Right atrium auricular region (tissue), 2 donors: ENCODE measurements around the gene CACNA2D3. TPM values are rescaled to one million over a fixed set of nuclear protein-coding genes. Genes with fewer than 3 reads are reported as not detected.
"Not testable (repeated sequence)": the region's sequence is repeated elsewhere in the genome, so short reads cannot be mapped to it uniquely, and the experiment has no call there.

Experiments
- DNase-seq: peaks from one replicate; pipeline ENCODE4 v3.0.0-alpha.2; 2019; ENCODE audit warnings: low spot score
- H3K27ac ChIP-seq, 2 donors: fragments of 200-600 bp; sonication (generic); 1 replicate in 1 of 2; 2 replicates in 1 of 2; pipeline ENCODE4 v1.5.1; 2016 to 2019
- H3K27me3 ChIP-seq, 2 donors: fragments of 200-600 bp; sonication (generic); one replicate each; pipeline versions ENCODE4 v1.5.1 to v1.6.0; 2017 to 2019
- H3K36me3 ChIP-seq: fragments of 200-600 bp; sonication (generic); one replicate; pipeline ENCODE4 v1.5.1; 2016
- H3K4me1 ChIP-seq, 2 donors: fragments of 200-600 bp; sonication (generic); one replicate each; pipeline versions ENCODE4 v1.5.1 to v1.6.0; 2017 to 2019
- H3K4me3 ChIP-seq, 2 donors: fragments of 200-600 bp; sonication (generic); 1 replicate in 1 of 2; 2 replicates in 1 of 2; pipeline ENCODE4 v1.5.1; 2017 to 2019; ENCODE audit warnings: mild to moderate bottlenecking in 1 of 2, moderate library complexity in 1 of 2
- H3K9me3 ChIP-seq, 2 donors: fragments of 200-600 bp; sonication (generic); one replicate each; pipeline ENCODE4 v1.5.1; 2019
- total RNA-seq, 2 donors: library from RNA; depleted of rRNA; stranded (reverse); fragments of >200 nt; gene quantifications; one replicate each; pipeline ENCODE4 v1.1.0, GENCODE V29; 2016
- TF ChIP-seq, protein P1 (sequence below), 2 donors: fragments of 200-600 bp; sonication (generic); IDR thresholded peaks; one replicate each; pipeline ENCODE4 v1.5.1; 2019; ENCODE audit warnings: antibody characterized with exemption in 2 of 2

Gene CACNA2D3
- total RNA-seq, 2 donors from 2014 or later = 10.9 to 17.2 TPM

DNA sequence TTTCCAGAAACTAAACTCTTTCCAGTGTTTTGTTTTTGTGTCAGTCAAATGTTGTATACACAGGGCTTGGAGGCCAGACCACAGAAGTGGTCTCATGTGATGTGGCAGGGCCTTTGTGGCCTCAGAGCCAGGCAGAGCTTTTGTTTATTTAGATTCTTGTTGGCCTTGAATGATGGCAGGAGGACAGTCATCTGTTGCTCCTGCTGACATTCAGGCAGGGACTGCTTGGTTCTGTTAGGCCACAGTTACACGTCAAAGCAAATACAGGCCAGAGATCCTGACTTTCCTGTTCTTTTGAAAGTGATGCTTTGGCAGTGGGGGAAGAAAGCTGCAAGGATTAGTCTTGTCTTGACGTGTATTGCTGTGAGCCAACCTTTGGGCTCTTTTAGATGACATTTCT lies 325.1 kb downstream of the CACNA2D3 start:
- DNase-seq = no peak
- Histone ChIP-seq H3K27ac (no peak overlapping the region), H3K4me1 (no peaks in the 10 kb centered on the region), H3K27me3 (no peaks in the 10 kb centered on the region), H3K9me3 (no peaks in the 10 kb centered on the region), H3K4me3 (no peak overlapping the region), H3K36me3 (no peaks in the 10 kb centered on the region)
- TF ChIP-seq, protein P1, sequence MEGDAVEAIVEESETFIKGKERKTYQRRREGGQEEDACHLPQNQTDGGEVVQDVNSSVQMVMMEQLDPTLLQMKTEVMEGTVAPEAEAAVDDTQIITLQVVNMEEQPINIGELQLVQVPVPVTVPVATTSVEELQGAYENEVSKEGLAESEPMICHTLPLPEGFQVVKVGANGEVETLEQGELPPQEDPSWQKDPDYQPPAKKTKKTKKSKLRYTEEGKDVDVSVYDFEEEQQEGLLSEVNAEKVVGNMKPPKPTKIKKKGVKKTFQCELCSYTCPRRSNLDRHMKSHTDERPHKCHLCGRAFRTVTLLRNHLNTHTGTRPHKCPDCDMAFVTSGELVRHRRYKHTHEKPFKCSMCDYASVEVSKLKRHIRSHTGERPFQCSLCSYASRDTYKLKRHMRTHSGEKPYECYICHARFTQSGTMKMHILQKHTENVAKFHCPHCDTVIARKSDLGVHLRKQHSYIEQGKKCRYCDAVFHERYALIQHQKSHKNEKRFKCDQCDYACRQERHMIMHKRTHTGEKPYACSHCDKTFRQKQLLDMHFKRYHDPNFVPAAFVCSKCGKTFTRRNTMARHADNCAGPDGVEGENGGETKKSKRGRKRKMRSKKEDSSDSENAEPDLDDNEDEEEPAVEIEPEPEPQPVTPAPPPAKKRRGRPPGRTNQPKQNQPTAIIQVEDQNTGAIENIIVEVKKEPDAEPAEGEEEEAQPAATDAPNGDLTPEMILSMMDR (IDR thresholded peaks at IDR 0.05) = no peak

DNA sequence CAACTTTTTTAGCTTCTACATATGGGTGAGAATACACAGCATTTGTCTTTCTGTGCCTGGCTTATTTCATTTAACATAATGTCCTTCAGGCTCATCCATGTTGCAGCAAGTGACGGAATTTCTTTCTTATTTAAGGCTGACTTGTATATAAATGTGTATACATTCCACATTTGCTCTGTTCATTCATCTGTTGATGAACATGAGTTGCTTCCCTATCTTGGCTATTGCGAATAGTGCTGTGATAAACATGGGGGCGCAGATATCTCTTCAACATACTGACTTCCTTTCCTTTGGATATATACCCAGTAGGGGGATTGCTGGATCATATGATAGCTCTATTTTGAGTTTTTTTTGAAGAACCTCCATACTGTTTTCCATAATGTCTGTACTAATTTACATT lies 332.5 kb downstream of the CACNA2D3 start:
- no peak overlapping the region for H3K4me3 ChIP-seq
- DNase-seq = no peak
- no peaks in the 10 kb centered on the region for H3K4me1 ChIP-seq
- H3K9me3 ChIP-seq = peaks cover 0 to 22% of the 10 kb centered on the region in 2 donors
- TF ChIP-seq, protein P1 (IDR thresholded peaks at IDR 0.05) = no peak
- no peak overlapping the region for H3K27ac ChIP-seq
- H3K36me3 ChIP-seq = no peaks in the 10 kb centered on the region
- H3K27me3 ChIP-seq = no peaks in the 10 kb centered on the region

- Histone ChIP-seq H3K4me1 (no peaks in the 10 kb centered on the region), H3K27ac (no peak overlapping the region), H3K27me3 (no peaks in the 10 kb centered on the region), H3K36me3 (no peaks in the 10 kb centered on the region), H3K9me3 (peaks cover 0 to 22% of the 10 kb centered on the region in 2 donors), H3K4me3 (no peak overlapping the region)
- TF ChIP-seq, protein P1 (IDR thresholded peaks at IDR 0.05) = no peak
- DNase-seq = no peak
Observed at GRCh38 chr3:54458357-54458756, 336.0 kb downstream of the CACNA2D3 start.

- H3K36me3 ChIP-seq, H3K4me1 ChIP-seq, H3K27ac ChIP-seq, H3K27me3 ChIP-seq, DNase-seq, H3K4me3 ChIP-seq: not testable (repeated sequence)
- peaks cover 0 to 10% of the 10 kb centered on the region in 2 donors for H3K9me3 ChIP-seq
Observed at GRCh38 chr3:54464554-54464953, 342.2 kb downstream of the CACNA2D3 start.

DNA sequence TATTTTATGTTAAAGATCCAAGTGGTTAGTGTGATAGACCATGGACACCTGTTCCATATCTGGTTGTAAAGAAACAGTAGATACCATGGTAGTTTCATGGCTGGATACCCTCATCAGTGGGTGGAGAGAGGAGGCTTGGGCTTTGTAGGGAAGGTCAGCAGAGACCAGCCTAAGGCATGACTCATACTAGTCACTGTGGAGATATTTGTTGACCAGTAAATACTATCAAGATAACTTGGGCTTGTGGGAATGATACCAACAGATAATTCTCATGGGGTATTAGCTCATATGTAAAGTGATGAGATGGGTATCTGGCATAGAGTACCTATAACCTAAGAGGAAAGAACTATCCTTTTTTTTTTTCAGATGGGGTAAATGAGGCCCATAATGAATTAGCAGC lies 354.5 kb downstream of the CACNA2D3 start:
- no peaks in the 10 kb centered on the region for H3K4me1 ChIP-seq
- H3K36me3 ChIP-seq = no peaks in the 10 kb centered on the region
- H3K27ac ChIP-seq = no peak overlapping the region
- no peak for DNase-seq
- peaks cover 0 to 6% of the 10 kb centered on the region in 2 donors for H3K9me3 ChIP-seq
- TF ChIP-seq, protein P1 (IDR thresholded peaks at IDR 0.05) = no peak
- H3K4me3 ChIP-seq = no peak overlapping the region
- H3K27me3 ChIP-seq = no peaks in the 10 kb centered on the region

DNA sequence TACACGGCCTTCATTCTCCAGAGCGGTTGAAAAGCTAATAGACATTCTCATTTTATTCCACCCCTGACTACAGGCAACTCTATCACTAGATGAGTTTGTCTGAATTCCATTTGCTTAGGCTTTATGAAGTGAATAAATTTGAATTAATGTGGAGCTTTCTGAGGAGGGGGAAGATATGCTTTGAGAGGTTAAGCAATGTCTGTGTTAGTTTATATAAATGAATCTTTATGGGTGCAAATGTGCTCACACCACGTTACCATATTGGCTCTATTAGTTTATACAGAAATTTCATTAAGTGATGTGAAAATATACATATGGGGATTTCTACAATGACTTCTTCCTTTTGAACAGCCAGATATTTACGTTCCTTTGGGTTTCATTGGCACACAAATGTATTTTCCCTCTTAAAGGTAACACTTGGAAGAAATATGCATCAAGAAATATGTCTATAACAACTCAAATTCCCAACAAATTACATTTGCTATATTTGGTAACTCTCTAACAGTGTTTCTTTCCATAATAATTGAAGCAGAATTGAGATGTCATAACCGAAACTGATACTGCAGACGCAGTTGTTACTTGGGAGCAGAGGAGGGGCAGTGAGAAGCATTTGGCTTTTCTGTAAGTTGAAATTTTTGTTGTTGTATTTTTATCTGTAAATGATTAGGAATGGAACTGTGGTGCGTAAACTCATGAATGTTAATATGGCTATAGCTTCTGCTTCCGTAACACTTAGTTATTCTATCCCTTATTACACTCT lies 359.4 kb downstream of the CACNA2D3 start:
- Histone ChIP-seq H3K4me1 (no peaks in the 10 kb centered on the region), H3K4me3 (no peak overlapping the region)
- TF ChIP-seq, protein P1 (IDR thresholded peaks at IDR 0.05) = no peak

More for the DNA sequence above, 359.4 kb downstream of the CACNA2D3 start:
- H3K27ac ChIP-seq = no peak overlapping the region
- no peak for DNase-seq
- H3K27me3 ChIP-seq = no peaks in the 10 kb centered on the region
- no peaks in the 10 kb centered on the region for H3K9me3 ChIP-seq
- H3K36me3 ChIP-seq = no peaks in the 10 kb centered on the region
